Stimulated activated CD4-positive, alpha-beta T cell treated with anti-CD3 and anti-CD28 coated beads, TNF-alpha, amount 100 ng/mL, for 48 hours (primary cell): ENCODE measurements around the gene ARFGAP3.

Experiments
- DNase-seq, 3 donors: peaks; one replicate each; pipeline ENCODE4 v3.0.0-alpha.2; 2020; ENCODE audit warnings: low read depth in 3 of 3

Gene ARFGAP3, protein sequence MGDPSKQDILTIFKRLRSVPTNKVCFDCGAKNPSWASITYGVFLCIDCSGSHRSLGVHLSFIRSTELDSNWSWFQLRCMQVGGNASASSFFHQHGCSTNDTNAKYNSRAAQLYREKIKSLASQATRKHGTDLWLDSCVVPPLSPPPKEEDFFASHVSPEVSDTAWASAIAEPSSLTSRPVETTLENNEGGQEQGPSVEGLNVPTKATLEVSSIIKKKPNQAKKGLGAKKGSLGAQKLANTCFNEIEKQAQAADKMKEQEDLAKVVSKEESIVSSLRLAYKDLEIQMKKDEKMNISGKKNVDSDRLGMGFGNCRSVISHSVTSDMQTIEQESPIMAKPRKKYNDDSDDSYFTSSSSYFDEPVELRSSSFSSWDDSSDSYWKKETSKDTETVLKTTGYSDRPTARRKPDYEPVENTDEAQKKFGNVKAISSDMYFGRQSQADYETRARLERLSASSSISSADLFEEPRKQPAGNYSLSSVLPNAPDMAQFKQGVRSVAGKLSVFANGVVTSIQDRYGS

DNA sequence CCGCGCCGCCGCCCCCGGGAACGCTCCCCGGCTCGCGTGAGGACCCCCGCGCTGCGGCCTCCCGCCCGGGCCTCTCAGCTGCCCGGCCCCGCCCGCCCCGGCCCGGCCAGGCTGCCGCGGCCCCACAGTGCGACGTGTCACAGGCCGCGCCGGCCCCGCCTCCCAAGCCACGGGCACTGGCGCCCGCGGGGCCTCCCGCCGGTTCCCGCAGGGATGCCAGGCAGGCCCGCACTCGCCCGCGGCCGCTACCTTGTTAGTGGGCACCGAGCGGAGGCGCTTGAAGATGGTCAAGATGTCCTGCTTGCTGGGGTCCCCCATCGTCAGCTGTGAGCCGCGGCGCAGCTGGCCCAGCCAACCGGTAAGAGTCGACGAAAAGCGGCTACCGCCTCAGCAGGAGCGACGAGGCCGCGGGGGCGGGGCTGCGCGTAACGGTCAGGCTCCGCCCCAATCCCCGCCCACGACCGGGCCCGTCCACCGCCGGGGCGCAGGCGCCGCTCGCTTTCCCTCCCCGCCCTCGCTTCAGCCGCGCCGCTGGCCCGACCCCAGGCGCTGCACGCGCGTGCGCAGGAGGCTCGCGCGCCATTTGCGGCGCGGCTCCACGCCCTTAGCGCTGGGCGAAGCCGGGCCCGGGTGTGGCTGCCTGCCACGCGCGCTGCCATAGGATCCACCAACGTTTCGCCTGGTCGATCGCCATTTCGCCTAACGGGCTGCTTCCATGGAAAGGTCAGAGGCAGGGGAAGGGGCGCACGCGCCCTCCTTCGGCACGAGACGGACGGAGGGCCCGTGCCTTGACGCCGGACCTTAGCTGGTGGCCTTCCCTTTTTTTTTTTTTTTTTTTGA lies at the start of gene ARFGAP3:
ARFGAP3 (minus strand) TSS at position 409 of the 840 bp plus-strand sequence; CDS start at position 318, 91 bp downstream.
- peak; percentile 90 to 96 (median 94) for DNase-seq

- DNase-seq, result no peak
Measured at GRCh38 chr22:42905702-42906183, 48.7 kb upstream of the ARFGAP3 start.

- no peak for DNase-seq
Measured at GRCh38 chr22:42905217-42905616, 48.1 kb upstream of the ARFGAP3 start.

- DNase-seq, result no peak
Measured at GRCh38 chr22:42904050-42904449, 47.0 kb upstream of the ARFGAP3 start.

DNA sequence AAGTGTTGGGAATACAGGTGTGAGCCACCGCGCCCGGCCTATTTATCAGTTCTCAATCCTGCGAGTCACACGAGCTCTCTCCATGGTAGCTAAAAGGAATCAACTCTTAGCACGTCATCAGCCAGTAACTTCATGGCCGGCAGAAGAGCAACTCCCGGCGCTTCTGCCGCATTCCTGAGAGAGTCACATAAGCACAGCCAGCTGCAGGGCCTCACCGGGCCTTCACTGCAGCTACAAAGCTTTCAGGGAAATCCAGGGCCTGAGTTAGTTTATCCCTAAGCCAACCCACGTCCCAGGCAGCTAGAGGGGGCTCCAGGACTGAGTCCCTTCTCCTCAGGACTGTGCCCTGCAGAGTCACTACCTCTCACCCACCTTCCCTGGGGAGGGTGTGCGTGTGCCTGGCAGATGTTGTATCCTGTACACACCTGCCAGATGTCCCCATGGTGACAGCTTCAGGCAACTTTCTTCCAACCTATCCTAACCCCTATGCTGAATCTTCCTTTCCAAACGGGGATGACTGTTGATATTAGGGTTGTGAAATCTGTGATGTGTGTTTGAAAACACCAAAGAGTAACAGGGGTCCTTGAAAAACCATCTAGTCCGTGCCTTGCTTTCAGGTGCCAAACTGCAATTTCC lies 45.9 kb upstream of the ARFGAP3 start:
- no peak for DNase-seq

- DNase-seq, result no peak
Measured at GRCh38 chr22:42901790-42902508, 44.9 kb upstream of the ARFGAP3 start.

GRCh38 chr22:42897960-42898359 lies 40.9 kb upstream of the ARFGAP3 start:
- DNase-seq, result no peak

DNA sequence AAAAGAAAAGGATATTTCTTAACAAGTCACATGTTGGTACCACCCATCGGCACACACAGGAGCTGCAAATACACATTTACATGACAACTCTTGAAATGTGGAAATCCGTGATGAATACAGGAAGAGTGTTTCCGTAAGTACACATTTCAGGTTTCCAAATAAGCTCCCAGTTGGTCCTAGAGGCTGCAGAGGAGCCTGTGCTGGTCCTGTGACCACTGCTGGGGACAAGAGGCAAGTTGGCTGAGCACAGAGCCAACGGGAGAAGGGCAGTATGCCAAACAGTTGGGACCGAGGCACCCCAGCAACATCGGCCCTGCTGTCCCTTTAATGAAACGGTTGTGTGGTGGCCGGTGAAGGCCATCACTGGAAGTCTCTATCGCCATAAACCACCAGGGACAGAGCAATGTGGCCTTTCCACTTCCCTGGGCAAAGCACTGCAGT lies 38.5 kb upstream of the ARFGAP3 start:
- no peak for DNase-seq

- DNase-seq, result peak in 1 of 3 donors; percentile 16
Measured at GRCh38 chr22:42895087-42895486, 38.0 kb upstream of the ARFGAP3 start.

DNA sequence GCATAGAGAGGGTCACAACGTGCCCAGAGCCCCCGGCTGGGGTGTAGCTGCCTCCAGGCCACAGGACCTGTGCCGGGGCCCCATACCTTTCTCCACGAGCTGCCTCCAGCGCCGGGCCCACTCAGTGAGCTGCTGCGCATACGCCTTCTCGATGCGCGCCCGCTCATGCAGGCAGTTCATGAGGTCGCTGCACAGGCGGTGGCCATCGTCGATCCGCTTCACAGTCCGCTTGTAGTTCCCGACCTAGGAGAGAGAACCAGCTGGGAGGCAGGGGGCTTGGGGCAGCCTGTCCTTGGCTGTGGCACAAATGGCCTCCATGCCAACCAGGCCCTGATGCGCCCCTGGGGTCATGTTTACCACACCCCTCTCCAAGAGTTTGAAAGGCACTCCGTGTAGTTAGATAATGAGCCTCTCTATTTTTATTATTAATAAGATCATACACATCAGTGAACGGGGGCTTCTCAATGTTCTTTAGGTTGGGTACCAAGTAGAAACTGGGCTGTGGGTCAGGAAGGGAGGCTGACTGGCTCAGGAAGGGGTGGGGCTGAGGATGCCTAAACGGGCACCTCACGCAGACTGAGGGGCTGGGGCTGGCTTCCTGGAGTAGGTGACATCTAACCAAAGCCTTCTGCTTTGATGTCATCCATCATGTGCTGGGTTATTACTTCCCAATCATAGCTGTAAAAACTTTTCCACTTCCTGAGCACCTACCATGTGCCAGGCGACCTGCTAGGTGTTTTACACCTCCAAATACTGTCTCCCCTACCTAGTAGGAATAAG lies 36.5 kb upstream of the ARFGAP3 start:
- no peak for DNase-seq

- no peak for DNase-seq
Measured at GRCh38 chr22:42892571-42893316, 35.7 kb upstream of the ARFGAP3 start.

DNA sequence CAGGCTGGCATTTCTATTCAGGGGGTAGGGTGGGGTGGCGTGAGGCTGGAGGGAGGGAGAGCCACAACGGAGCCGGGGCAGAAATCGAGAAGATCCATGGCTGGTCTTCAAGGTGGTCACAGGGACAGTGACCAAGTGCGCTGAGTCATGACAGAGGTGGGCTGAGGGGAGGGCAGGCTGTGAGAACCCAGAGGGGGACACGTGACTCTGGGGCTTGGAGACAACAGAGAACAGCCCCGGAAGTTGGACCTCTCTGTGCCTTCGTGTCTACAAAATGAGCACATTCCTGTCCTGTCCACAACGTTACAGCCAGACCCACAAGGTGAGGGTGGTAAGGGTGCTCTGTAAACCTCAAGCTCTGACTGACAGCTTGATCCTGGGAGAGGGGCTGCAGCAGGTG lies 35.1 kb upstream of the ARFGAP3 start:
- no peak for DNase-seq

- DNase-seq, result no peak
Measured at GRCh38 chr22:42891696-42892095, 34.6 kb upstream of the ARFGAP3 start.

DNA sequence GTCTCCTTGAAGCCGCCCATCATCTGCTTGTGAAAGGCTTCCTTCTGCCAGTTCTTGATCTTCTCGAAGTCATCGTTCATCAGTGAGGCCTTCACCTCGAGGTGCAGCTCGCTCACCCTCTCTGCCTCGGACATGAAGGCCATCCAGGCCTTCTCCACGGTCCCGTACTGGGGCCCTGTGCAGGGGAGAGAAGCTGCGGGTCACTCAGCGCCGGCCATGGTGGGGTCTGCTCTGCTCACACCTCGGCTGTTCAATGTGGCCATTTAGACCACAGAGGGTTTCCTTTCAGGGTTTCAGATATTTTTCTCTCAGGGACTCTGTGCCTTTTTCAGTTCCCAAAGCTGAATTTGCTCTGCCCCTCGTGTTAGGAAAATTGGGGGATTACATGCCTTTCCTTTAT lies 33.9 kb upstream of the ARFGAP3 start:
- DNase-seq, result no peak

DNA sequence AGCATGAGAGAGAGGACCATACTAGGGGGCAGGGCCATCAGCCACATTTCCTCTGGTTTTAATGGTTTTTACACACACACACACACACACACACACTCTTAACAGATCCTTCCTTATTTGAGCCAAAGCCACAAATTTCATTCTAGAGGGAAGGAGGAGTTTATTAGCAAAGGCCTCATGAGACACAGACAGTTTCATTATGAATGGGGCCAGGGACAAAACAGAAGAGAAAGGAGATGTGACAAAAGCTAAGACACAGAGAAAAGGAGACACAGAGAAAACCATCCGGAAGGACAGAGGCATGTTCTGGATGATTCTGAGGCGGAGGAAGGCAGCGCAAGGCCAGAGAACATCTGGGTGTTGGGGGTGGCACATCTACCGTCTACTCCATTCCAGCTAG lies 32.2 kb upstream of the ARFGAP3 start:
- DNase-seq, result no peak

DNA sequence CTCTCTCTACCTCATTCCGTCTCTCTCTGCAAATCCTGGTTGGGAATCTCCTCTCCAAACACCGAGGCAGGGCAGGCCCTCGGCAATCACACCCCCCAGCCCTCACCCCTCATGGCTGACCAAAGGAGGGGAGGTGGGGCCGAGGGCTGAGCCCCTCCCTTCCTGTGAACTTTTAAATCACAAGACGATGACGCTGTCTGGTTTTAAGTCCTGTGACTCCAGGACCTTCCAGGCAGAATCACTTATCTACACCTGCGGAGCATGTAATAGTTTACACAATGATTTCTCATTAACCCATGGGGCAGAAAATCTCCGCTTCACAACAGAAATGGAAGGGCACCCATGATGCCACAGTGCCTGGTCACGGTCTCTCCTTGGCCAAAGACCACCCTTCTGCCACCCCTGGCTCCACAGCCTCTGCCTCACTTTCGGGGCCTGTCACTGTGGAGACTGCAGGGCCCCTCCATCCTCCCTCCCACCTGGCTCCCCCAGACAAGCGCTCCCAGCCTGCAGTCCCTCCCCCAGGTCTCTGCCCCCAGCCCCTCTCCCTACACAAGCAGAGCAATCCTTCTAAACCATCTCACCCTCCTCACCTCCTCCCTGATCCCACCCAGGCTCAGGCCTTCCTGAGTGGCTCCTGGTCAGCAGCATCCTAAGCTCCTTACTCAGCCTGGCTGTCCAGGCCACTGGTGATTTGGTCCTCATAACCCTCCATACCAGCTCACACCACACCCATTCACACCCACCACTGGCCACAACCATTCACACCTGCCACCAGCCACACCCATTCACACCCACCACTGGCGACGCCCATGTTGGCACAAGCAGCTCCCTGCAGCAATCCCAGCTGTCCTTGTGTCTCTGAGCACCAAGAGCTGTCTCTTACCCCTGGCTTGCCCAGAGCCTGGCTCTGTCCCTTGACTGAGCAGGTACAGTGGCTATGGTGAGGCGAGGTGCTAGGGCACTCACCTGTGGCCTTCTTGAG lies 30.7 kb upstream of the ARFGAP3 start:
- DNase-seq, result no peak

GRCh38 chr22:42887120-42887519 lies 30.0 kb upstream of the ARFGAP3 start:
- DNase-seq, result no peak

GRCh38 chr22:42885446-42885845 lies 28.4 kb upstream of the ARFGAP3 start:
- no peak for DNase-seq
